ENCODE results near the gene MTHFD1.

GRCh38 chr14:64467566-64467965 is 79.4 kb downstream of the MTHFD1 start:
- TF ChIP-seq CTCF (IDR thresholded peaks at IDR 0.05) (no peak), EP300 (IDR thresholded peaks at IDR 0.05) (no peak)
